Effector memory CD8-positive, alpha-beta T cell (primary cell): ENCODE measurements around the gene ADGRL3.
"Not testable (repeated sequence)": the region's sequence is repeated elsewhere in the genome, so short reads cannot be mapped to it uniquely, and the experiment has no call there.

ENCODE experiments used
- ATAC-seq: fragments of 150-1000 bp; cut with Tn5 transposase; replicated peaks from 2 replicates; pipeline ENCODE4 v1.10.0; 2021; ENCODE audit warnings: mild to moderate bottlenecking, moderate library complexity
- DNase-seq, 3 experiments: peaks; one replicate each; pipeline ENCODE4 v3.0.0; 2021
- H3K27ac Mint-ChIP-seq, 2 donors: one replicate each; pipeline ENCODE4 v1.8.0; 2022; ENCODE audit warnings: mild to moderate bottlenecking in 2 of 2, mixed read lengths in 2 of 2, moderate library complexity in 2 of 2
- H3K27me3 Mint-ChIP-seq, 2 donors: one replicate each; pipeline ENCODE4 v1.8.0; 2022; ENCODE audit warnings: mixed read lengths in 2 of 2
- H3K36me3 Mint-ChIP-seq: one replicate; pipeline ENCODE4 v1.8.0; 2022; ENCODE audit warnings: mild to moderate bottlenecking, moderate library complexity, mixed read lengths; ENCODE audit not compliant: insufficient read depth
- H3K4me1 Mint-ChIP-seq, 2 donors: one replicate each; pipeline ENCODE4 v1.8.0; 2022; ENCODE audit warnings: low read depth in 2 of 2, mixed read lengths in 2 of 2
- H3K4me3 Mint-ChIP-seq, 2 donors: one replicate each; pipeline ENCODE4 v1.8.0; 2022; ENCODE audit warnings: mild to moderate bottlenecking in 2 of 2, mixed read lengths in 2 of 2, moderate library complexity in 2 of 2
- H3K9me3 Mint-ChIP-seq, 2 donors: one replicate each; pipeline ENCODE4 v1.8.0; 2022; ENCODE audit warnings: mixed read lengths in 2 of 2

ADGRL3 gene

DNA sequence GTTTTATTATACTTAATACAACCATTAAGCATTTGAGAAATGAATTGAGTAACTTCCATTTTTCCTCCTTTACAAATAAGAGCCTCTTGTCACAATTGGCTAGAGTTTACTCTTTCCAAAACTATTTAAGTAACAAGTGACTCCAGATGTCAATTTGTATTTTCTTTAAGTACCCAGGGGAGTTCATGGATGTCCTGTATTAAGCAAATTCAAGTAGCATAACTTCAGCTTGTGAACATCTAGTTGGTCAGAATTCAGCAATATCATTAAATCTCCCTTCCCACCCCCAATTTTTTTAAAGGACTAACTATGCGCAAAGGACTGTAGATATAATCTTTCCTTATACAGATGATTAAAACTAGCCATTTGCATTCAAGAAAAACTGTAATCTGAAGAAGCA lies 1.4 kb upstream of the ADGRL3 start:
- Mint-ChIP-seq H3K36me3 (peaks cover 3% of the 10 kb centered on the region), H3K4me1 (peaks cover 0 to 1% of the 10 kb centered on the region in 2 donors), H3K27me3 (peaks cover 14 to 46% of the 10 kb centered on the region in 2 donors), H3K27ac (no peak overlapping the region), H3K9me3 (peaks cover 4 to 6% of the 10 kb centered on the region in 2 donors), H3K4me3 (no peak overlapping the region)
- no peak for DNase-seq
- ATAC-seq, result no peak

DNA sequence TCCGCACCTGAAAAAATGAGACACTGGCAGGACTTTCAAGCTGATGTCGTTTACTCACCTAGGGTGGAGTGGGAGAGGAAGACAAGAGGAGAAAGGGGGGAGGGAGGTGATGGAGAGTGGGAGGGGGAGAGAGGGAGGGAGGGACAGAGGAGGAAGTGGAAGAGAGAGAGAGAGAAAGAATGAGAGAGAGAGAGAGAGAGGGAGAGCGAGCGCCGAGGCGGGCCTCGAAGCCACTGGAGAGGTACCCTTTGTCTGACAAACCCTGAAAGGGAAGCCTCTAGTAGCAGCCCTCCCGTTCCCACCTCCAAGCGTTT lies 296 bp upstream of the ADGRL3 start:
- H3K27ac Mint-ChIP-seq, result no peak overlapping the region
- no peak for ATAC-seq
- H3K4me3 Mint-ChIP-seq, result no peak overlapping the region
- peaks cover 0 to 1% of the 10 kb centered on the region in 2 donors for H3K4me1 Mint-ChIP-seq
- H3K27me3 Mint-ChIP-seq, result peaks cover 14 to 46% of the 10 kb centered on the region in 2 donors
- H3K9me3 Mint-ChIP-seq, result peaks cover 0 to 8% of the 10 kb centered on the region in 2 donors
- no peak for DNase-seq
- H3K36me3 Mint-ChIP-seq, result peaks cover 3% of the 10 kb centered on the region

DNA sequence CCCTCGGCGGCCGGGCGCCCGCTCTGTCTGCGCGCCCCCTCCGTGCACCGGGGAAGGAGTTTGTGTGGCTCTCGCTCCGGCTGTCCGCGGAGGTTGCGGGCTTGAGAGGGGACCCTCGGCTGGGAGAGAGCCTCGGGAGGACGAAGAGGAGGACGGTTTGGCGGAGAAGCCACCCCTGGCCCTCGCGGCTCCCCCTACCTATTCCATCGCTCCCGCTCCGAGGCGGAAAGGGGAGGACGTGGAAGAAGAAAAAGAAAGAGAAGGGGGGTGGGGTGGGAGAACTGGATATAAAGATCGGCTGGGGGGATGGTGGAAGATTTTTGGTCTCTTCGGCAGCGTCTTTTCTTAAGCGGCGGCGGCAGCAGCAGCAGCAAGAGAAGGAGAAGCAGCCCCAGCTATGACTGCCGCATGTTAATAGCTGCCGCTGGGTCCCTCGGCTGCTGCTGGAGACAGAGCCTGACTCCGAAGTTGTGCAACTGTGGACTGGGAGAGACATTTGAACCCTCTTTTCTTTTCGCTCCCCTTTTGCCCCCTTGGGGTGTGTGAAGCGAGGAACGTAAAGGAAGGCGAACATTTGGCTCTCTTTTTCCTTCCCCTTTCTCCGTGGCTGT lies 895 bp downstream of the ADGRL3 start:
- Mint-ChIP-seq H3K4me1 (peaks cover 0 to 1% of the 10 kb centered on the region in 2 donors), H3K27ac (no peak overlapping the region), H3K9me3 (peaks cover 6 to 9% of the 10 kb centered on the region in 2 donors), H3K4me3 (no peak overlapping the region), H3K36me3 (peaks cover 3% of the 10 kb centered on the region), H3K27me3 (peaks cover 14 to 46% of the 10 kb centered on the region in 2 donors)
- ATAC-seq, result no peak
- DNase-seq, result no peak

DNA sequence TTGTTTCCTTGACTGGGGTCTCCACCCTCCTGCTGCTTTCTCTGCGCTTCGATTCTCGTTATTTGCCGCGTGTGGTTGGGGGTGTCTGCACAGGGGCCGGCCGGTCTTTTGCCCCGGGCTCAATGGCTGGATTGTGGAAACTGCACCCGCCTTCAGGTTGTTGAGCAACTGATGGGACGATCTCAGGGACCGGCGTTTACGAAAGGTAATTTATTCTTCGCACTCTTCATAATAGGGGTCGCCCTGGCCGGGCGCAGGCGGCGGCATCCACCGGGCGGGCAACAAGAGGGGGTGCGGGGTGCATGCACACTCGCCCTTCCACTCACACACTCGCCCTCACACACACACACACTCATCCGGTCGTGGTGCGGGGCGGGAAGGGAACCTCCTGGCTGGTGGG lies 1.4 kb downstream of the ADGRL3 start:
- Mint-ChIP-seq H3K36me3 (peaks cover 3% of the 10 kb centered on the region), H3K27ac (no peak overlapping the region), H3K4me3 (no peak overlapping the region), H3K9me3 (peaks cover 6 to 9% of the 10 kb centered on the region in 2 donors), H3K27me3 (peaks cover 14 to 46% of the 10 kb centered on the region in 2 donors), H3K4me1 (peaks cover 0 to 1% of the 10 kb centered on the region in 2 donors)
- DNase-seq, result no peak
- ATAC-seq, result no peak

DNA sequence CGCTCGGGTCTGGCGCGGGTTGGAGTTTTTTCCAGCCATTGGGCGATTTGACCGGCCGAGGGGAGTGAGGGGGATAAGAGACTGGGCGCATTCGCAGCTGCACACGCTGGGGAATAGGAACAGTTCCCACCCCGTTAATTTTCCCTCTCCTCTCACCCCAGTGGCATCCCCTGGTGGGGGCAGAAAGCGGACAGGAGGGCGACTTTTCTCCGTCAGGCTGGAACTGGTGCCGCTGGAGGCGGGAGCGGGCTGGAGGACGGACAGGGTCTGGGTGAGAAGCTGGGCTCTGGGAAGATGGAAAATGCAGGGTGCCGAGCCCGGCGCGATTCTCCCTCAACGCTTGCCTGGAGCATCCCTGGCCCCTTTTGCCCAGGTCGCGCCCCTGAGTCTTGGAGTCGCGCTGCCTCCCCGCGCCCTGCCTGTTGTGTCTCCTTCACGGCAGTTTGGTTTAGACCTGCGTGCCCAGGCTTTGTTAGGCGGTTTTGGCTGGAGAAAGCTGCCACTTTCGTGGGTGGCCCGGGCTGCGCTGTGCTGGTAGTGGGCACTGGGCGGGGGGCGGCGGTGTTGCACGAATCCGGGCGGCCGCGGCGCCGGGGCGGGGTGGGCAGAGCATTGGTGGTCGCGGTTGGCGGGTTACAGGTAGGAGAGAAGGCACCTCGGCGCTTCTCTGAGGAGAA lies 2.0 kb downstream of the ADGRL3 start:
- H3K4me1 Mint-ChIP-seq, result peaks cover 0 to 1% of the 10 kb centered on the region in 2 donors

DNA sequence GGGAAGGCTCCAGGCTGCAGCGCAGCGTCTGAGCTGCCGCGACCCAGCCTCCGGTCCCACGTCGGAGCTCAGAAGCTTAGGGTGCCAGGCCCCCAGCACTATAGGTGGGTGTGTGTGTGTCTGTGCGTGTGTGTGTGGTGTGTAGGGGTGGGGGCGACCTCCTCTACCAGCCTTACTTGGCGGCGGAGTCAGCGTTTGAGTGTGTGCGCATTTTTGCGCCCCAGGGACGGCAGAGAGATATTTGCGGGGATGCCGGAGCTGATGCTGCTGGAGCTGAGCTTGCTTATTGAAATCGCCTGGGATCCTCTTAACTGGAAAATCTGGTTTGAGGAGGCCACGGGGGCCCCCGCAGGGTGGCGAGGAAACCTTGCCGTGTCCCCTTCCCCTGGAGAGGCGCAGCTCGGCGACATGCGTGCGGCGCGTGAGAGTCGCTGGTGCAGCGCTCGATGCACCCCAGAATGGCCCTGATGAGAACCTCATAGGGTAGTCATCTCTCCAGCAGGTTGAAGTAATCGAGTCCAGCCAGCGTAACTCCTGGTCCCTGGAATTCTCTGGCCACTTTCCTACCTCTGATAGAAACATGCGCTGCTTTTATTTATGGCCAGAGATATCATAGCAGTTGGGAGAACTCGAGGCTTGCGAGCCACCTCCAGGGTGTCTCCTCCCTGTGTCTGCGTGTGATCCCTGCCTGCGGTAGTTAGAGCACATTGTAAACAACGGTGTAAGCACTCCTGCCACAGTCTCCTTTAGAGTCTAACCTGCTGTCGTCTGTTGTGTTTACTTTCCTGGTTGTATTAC lies 2.7 kb downstream of the ADGRL3 start:
- DNase-seq (no peak), ATAC-seq (no peak)
- Mint-ChIP-seq H3K4me3 (no peak overlapping the region), H3K4me1 (peaks cover 0 to 1% of the 10 kb centered on the region in 2 donors), H3K36me3 (peaks cover 3% of the 10 kb centered on the region), H3K27ac (no peak overlapping the region), H3K9me3 (peaks cover 6 to 11% of the 10 kb centered on the region in 2 donors), H3K27me3 (peaks cover 14 to 46% of the 10 kb centered on the region in 2 donors)

More for the DNA sequence above, 2.0 kb downstream of the ADGRL3 start:
- DNase-seq (no peak), ATAC-seq (no peak)
- Mint-ChIP-seq H3K36me3 (peaks cover 3% of the 10 kb centered on the region), H3K4me3 (no peak overlapping the region), H3K9me3 (peaks cover 6 to 10% of the 10 kb centered on the region in 2 donors), H3K27me3 (peaks cover 14 to 46% of the 10 kb centered on the region in 2 donors), H3K27ac (no peak overlapping the region)

DNA sequence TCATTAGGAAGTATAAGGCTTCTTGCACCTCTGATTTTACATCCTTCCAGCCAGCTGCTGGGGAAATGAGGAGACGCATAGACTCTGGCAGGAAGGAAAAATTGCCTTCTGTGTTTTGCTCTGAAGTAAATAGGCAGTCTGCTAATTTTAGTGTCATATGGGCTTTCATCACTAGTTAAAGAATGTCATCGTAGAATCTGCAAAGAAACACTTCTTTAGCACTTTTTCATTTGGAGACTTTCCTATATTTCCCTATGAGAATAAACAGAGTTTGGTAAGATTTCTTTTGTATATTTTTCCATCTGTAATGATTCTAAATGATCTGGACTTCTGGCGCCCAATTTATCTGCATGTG lies 3.3 kb downstream of the ADGRL3 start:
- DNase-seq, result no peak
- H3K4me3 Mint-ChIP-seq, result no peak overlapping the region
- H3K4me1 Mint-ChIP-seq, result peaks cover 0 to 1% of the 10 kb centered on the region in 2 donors
- peaks cover 6 to 11% of the 10 kb centered on the region in 2 donors for H3K9me3 Mint-ChIP-seq
- H3K27ac Mint-ChIP-seq, result no peak overlapping the region
- peaks cover 14 to 46% of the 10 kb centered on the region in 2 donors for H3K27me3 Mint-ChIP-seq
- peaks cover 3% of the 10 kb centered on the region for H3K36me3 Mint-ChIP-seq
- ATAC-seq, result no peak

DNA sequence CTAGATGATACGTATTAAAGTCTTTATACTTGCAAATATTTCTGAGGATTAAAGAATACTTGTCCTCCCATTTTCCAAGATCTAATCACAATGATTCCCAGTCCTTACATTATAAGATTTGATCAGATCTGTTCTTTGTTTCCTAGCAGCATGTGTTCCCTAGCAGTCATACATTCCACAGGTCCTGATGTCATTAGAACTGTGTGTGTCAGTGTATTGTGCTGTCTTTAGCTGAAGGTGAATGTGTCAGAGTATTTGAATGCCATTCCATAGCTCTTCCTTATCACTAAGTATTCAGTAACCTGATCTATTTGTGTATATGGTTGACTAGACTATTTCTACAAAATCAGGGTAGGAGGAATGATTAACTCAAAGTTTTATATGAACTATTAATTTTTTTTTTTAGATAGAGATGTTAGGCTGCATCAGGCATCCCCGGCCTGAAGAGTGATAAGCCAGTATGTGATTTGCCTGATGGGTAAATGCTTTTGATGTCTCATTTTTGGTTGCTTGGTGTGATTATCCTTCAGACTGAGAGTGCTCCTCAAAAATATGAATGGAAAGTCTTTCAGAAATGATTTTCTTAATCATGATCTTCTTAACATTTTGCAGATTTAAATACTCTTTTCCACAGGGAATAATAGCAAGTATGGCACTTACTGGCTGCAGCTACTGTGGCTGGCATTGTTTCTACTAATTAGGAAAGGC lies 4.4 kb downstream of the ADGRL3 start:
- H3K36me3 Mint-ChIP-seq, result peaks cover 3% of the 10 kb centered on the region
- no peak overlapping the region for H3K4me3 Mint-ChIP-seq

DNA sequence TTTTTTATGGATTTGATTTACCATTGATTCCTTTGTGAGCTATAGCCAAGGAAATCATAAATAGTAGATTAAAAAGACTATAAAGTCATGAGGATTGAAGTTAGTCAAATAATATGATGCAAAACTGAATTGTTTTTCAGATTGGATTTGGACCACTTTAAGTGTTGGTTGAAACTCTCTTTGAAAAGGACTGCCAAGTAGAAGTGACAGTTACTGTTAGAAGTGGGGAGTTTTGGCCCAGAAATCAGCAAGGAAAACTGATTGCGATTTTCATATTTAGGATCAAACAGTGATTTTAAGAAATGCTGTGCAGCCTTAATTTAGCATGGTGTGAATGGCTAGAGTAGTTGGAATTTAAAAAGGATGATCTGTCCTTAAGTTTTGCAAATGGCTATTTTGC lies 4.9 kb downstream of the ADGRL3 start:
- DNase-seq (no peak), ATAC-seq (no peak)
- Mint-ChIP-seq H3K27ac (no peak overlapping the region), H3K4me3 (no peak overlapping the region), H3K4me1 (peaks cover 0 to 1% of the 10 kb centered on the region in 2 donors), H3K27me3 (peaks cover 9 to 36% of the 10 kb centered on the region in 2 donors), H3K36me3 (peaks cover 3% of the 10 kb centered on the region), H3K9me3 (peaks cover 6 to 7% of the 10 kb centered on the region in 2 donors)

More for the DNA sequence above, 4.4 kb downstream of the ADGRL3 start:
- H3K27me3 Mint-ChIP-seq, result peaks cover 13 to 41% of the 10 kb centered on the region in 2 donors
- peaks cover 6 to 9% of the 10 kb centered on the region in 2 donors for H3K9me3 Mint-ChIP-seq
- DNase-seq (no peak), ATAC-seq (no peak)
- H3K4me1 Mint-ChIP-seq, result peaks cover 0 to 1% of the 10 kb centered on the region in 2 donors
- H3K27ac Mint-ChIP-seq, result no peak overlapping the region

DNA sequence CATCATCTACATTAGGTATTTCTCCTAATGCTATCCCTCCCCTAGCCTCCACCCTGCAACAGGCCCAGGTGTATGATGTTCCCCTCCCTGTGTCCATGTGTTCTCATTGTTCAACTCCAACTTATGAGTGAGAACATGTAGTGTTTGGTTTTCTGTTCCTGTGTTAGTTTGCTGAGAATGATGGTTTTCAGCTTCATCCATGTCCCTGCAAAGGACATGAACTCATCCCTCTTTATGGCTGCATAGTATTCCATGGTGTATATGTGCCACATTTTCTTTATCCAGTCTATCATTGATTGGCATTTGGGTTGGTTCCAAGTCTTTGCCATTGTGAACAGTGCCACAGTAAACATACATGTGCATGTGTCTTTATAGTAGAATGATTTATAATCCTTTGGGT lies 7.0 kb downstream of the ADGRL3 start:
- not testable (repeated sequence) for H3K4me3 Mint-ChIP-seq, DNase-seq, H3K36me3 Mint-ChIP-seq, ATAC-seq, H3K9me3 Mint-ChIP-seq, H3K27ac Mint-ChIP-seq, H3K4me1 Mint-ChIP-seq
- H3K27me3 Mint-ChIP-seq, result peaks cover 0 to 15% of the 10 kb centered on the region in 2 donors

DNA sequence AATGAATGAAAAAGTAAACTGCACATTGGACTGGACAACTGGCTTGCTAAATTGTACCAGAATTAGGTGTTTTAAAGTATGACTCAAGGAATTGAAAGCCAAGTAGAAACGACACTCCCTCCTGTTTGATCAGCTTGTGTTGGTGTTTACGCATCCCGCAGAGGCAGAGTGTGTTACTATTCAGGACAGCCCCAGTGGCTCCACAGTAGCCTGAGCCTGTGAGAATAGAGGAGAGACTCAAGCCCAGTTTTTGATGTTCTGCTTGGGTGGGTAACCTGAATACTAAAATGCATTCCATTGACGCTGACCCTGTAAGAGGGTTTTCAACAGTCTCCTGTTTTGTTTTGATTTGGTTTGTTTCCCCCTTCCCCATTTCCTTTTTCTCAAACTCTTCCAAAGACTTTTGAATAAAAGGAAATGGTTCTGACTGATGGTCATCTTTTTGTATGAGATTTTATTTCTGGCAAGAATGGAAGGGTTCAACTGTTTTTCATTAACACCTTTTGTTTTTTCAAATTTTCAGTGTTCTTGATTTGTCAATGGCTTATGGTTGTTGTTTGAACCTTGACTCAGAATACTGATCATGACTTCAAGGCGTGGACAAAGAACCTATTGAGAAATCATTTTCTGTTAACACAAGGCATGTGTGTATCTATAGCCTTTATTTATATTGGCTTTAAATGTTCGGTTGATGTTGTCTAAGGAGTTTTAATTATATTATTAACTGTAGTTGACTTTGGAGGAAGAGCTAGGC lies 10.2 kb downstream of the ADGRL3 start:
- Mint-ChIP-seq H3K4me3 (no peak overlapping the region), H3K4me1 (no peaks in the 10 kb centered on the region), H3K9me3 (peaks cover 5 to 6% of the 10 kb centered on the region in 2 donors), H3K36me3 (no peaks in the 10 kb centered on the region), H3K27me3 (no peaks in the 10 kb centered on the region), H3K27ac (no peak overlapping the region)
- ATAC-seq (no peak), DNase-seq (no peak)

DNA sequence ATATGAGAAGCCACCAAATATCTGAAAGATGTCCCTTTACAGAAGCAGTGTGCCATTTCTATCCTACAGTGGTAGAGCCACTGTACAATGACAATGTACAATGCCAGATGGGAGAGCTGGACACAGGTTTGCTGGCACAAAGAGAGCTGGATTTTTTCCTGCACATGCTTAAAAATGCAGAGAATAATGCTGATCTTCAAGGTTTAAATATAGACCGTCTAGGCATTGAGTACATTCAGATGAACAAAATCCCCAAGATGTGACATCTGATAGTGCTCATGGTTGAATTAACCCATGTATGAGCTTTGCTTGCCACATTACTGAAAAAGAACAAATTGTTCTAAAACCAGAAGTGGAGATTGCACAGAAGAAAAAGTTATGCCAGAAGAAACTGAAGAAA lies 11.7 kb downstream of the ADGRL3 start:
- ATAC-seq (no peak), DNase-seq (no peak)
- no peak overlapping the region for H3K4me3 Mint-ChIP-seq
- no peaks in the 10 kb centered on the region for H3K4me1 Mint-ChIP-seq
- no peaks in the 10 kb centered on the region for H3K27me3 Mint-ChIP-seq
- H3K27ac Mint-ChIP-seq, result no peak overlapping the region
- H3K36me3 Mint-ChIP-seq, result no peaks in the 10 kb centered on the region
- peaks cover 0 to 5% of the 10 kb centered on the region in 2 donors for H3K9me3 Mint-ChIP-seq

DNA sequence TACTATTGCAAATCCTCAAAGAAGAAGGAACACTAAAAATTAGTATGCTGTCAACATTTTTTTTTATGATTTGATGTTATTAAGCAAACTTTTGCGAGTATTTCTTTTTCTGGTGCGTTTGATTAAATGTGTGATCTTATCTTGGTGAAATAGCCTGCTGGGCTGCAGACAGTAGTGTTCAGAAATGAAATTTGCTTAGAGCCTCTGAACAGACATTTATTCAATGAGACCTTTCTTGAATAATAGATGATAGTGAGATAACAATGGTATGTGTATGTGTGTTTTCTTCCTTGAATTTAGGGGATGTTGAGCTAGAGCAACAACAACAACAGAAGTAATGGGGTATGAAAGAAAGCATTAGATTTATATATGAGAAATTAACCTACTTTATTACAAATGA lies 12.7 kb downstream of the ADGRL3 start:
- Mint-ChIP-seq H3K4me3 (no peak overlapping the region), H3K36me3 (no peaks in the 10 kb centered on the region), H3K27ac (no peak overlapping the region), H3K9me3 (peaks cover 0 to 6% of the 10 kb centered on the region in 2 donors), H3K27me3 (no peaks in the 10 kb centered on the region), H3K4me1 (no peaks in the 10 kb centered on the region)
- no peak for DNase-seq
- ATAC-seq, result no peak
